Stimulated activated naive B cell treated with anti-CD40 and anti-IgM and Interleukin-4, amounts not matched to agents 10 μg/mL and 1 μg/mL and 100 μg/mL, for 72 hours (primary cell): ENCODE results near the gene SEC24C.
"Not testable (repeated sequence)": the region's sequence is repeated elsewhere in the genome, so short reads cannot be mapped to it uniquely, and the experiment has no call there.

Experiments used
- ATAC-seq, 2 donors: fragments of 150-1000 bp; cut with Tn5 transposase; replicated peaks; 2 replicates each; pipeline ENCODE4 v1.10.0; 2021; ENCODE audit warnings: moderate library complexity in 1 of 2
- DNase-seq: peaks from one replicate; pipeline ENCODE4 v3.0.0; 2021
- H3K27ac Mint-ChIP-seq: one replicate; pipeline ENCODE4 v1.8.0; 2022; ENCODE audit warnings: mild to moderate bottlenecking, mixed read lengths
- H3K27me3 Mint-ChIP-seq, 2 donors: one replicate each; pipeline ENCODE4 v1.8.0; 2022; ENCODE audit warnings: mixed read lengths in 2 of 2
- H3K36me3 Mint-ChIP-seq, 2 donors: one replicate each; pipeline ENCODE4 v1.8.0; 2022; ENCODE audit warnings: mixed read lengths in 2 of 2, mild to moderate bottlenecking in 1 of 2
- H3K4me1 Mint-ChIP-seq, 2 donors: one replicate each; pipeline ENCODE4 v1.8.0; 2022; ENCODE audit warnings: mixed read lengths in 2 of 2, mild to moderate bottlenecking in 1 of 2
- H3K4me3 Mint-ChIP-seq, 2 donors: one replicate each; pipeline ENCODE4 v1.8.0; 2022; ENCODE audit warnings: mild to moderate bottlenecking in 2 of 2, mixed read lengths in 2 of 2, moderate library complexity in 1 of 2
- H3K9me3 Mint-ChIP-seq, 2 donors: one replicate each; pipeline ENCODE4 v1.8.0; 2022; ENCODE audit warnings: mixed read lengths in 2 of 2, mild to moderate bottlenecking in 1 of 2

Gene SEC24C, protein sequence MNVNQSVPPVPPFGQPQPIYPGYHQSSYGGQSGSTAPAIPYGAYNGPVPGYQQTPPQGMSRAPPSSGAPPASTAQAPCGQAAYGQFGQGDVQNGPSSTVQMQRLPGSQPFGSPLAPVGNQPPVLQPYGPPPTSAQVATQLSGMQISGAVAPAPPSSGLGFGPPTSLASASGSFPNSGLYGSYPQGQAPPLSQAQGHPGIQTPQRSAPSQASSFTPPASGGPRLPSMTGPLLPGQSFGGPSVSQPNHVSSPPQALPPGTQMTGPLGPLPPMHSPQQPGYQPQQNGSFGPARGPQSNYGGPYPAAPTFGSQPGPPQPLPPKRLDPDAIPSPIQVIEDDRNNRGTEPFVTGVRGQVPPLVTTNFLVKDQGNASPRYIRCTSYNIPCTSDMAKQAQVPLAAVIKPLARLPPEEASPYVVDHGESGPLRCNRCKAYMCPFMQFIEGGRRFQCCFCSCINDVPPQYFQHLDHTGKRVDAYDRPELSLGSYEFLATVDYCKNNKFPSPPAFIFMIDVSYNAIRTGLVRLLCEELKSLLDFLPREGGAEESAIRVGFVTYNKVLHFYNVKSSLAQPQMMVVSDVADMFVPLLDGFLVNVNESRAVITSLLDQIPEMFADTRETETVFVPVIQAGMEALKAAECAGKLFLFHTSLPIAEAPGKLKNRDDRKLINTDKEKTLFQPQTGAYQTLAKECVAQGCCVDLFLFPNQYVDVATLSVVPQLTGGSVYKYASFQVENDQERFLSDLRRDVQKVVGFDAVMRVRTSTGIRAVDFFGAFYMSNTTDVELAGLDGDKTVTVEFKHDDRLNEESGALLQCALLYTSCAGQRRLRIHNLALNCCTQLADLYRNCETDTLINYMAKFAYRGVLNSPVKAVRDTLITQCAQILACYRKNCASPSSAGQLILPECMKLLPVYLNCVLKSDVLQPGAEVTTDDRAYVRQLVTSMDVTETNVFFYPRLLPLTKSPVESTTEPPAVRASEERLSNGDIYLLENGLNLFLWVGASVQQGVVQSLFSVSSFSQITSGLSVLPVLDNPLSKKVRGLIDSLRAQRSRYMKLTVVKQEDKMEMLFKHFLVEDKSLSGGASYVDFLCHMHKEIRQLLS

GRCh38 chr10:73743905-73744663 is at the start of gene SEC24C:
TSS of gene SEC24C (plus strand) at chr10:73744372. CDS start at chr10:73746833, 2,461 bp downstream.
- Mint-ChIP-seq H3K9me3 (no peaks in the 10 kb centered on the region), H3K27me3 (no peaks in the 10 kb centered on the region), H3K36me3 (peaks cover 22 to 25% of the 10 kb centered on the region in 2 donors), H3K4me3 (peak within 1 kb of the TSS; percentile 98), H3K27ac (peak within 1 kb of the TSS; percentile 99), H3K4me1 (peaks cover 14 to 33% of the 10 kb centered on the region in 2 donors)
- DNase-seq (peak; percentile 91), ATAC-seq (peak; percentile 95 to 96)

DNA sequence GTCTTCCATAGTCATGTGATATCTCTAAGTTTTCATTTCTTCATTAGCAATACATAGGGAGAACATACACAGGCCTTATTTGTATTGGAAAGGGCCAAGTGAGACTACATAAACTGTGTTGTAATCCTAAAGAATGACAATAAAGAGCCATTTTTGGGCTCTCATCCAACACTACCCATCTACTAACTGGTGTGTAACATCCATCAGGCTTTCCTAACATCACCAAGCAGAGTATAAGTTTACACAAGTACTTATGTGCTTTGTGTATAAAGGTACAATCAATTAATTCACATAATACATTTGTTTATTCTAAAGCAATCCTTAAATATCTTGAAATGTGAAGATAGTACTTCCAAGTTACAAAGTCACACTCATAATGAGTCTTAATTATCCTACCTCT is 48.9 kb upstream of the SEC24C start:
- not testable (repeated sequence) for H3K4me1 Mint-ChIP-seq, DNase-seq, ATAC-seq, H3K27ac Mint-ChIP-seq, H3K27me3 Mint-ChIP-seq, H3K4me3 Mint-ChIP-seq, H3K9me3 Mint-ChIP-seq
- peaks cover 20 to 23% of the 10 kb centered on the region in 2 donors for H3K36me3 Mint-ChIP-seq

- H3K27me3 Mint-ChIP-seq, DNase-seq, H3K9me3 Mint-ChIP-seq, ATAC-seq, H3K4me1 Mint-ChIP-seq, H3K4me3 Mint-ChIP-seq, H3K27ac Mint-ChIP-seq: not testable (repeated sequence)
- peaks cover 25 to 33% of the 10 kb centered on the region in 2 donors for H3K36me3 Mint-ChIP-seq
Observed at GRCh38 chr10:73697675-73698159, 46.5 kb upstream of the SEC24C start, which contains the start of gene AGAP5. TSS of gene AGAP5 (minus strand) at chr10:73698109. CDS start at chr10:73697755, 354 bp downstream.

GRCh38 chr10:73698819-73699218 is 45.4 kb upstream of the SEC24C start:
- DNase-seq, H3K27ac Mint-ChIP-seq, H3K9me3 Mint-ChIP-seq, H3K27me3 Mint-ChIP-seq, H3K4me3 Mint-ChIP-seq, ATAC-seq, H3K4me1 Mint-ChIP-seq: not testable (repeated sequence)
- H3K36me3 Mint-ChIP-seq = peaks cover 23 to 29% of the 10 kb centered on the region in 2 donors

DNA sequence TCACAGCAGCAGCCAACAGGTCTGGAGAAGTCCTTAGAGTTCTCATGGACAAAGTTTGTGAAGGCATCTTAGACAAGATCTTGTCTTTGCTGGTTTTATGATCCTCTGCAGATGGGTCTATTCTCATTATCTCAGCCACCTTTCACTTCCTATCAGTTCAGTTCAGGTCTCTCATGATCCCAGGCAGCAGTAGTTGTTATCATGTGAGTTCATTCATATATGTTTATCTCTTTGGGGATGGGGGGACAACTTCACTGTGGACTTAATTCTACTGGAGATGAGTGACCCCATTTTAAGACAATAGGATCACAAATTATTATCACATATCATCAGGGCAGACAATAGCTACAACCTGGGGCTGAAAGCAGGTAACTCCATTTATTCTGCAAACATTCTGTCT is 40.2 kb upstream of the SEC24C start:
- not testable (repeated sequence) for ATAC-seq, H3K4me3 Mint-ChIP-seq, H3K27ac Mint-ChIP-seq, H3K27me3 Mint-ChIP-seq, DNase-seq, H3K9me3 Mint-ChIP-seq
- peaks cover 6 to 17% of the 10 kb centered on the region in 2 donors for H3K4me1 Mint-ChIP-seq
- peaks cover 20 to 34% of the 10 kb centered on the region in 2 donors for H3K36me3 Mint-ChIP-seq

DNA sequence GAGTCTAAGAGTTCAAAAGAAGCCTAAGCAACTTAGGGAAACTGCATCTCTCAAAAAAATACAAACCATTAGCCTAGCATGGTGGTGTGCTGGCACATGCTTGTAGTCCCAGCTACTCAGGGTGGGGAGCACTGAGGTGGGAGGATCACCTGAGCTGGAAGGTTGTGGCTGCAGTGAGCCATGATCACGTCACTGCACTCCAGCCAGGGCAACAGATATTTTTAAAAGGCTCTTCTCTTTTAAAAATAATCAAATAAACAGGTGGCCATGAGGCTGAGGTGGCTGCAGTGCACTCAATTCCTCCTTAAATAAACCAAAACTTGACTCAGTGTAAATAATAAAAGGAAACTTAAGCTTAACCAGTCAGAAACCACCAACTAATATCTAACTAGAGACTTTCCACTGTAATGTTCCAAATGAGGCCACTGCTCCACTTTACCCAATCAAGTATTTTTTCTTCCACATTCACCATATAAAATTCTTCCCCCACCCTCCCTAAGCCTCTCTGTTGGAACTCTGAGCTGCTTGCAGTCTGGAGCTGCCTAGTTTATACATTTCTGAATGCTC is 38.6 kb upstream of the SEC24C start:
- H3K36me3 Mint-ChIP-seq = peaks cover 23 to 38% of the 10 kb centered on the region in 2 donors
- not testable (repeated sequence) for H3K27me3 Mint-ChIP-seq, ATAC-seq

GRCh38 chr10:73706488-73706887 is 37.7 kb upstream of the SEC24C start:
- not testable (repeated sequence) for H3K4me3 Mint-ChIP-seq, H3K9me3 Mint-ChIP-seq, H3K27ac Mint-ChIP-seq, DNase-seq, H3K27me3 Mint-ChIP-seq, ATAC-seq
- Mint-ChIP-seq H3K4me1 (peaks cover 6 to 17% of the 10 kb centered on the region in 2 donors), H3K36me3 (peaks cover 20 to 33% of the 10 kb centered on the region in 2 donors)

More for the DNA sequence above, 38.6 kb upstream of the SEC24C start:
- not testable (repeated sequence) for H3K9me3 Mint-ChIP-seq, H3K4me3 Mint-ChIP-seq, DNase-seq, H3K27ac Mint-ChIP-seq
- peaks cover 6 to 17% of the 10 kb centered on the region in 2 donors for H3K4me1 Mint-ChIP-seq

DNA sequence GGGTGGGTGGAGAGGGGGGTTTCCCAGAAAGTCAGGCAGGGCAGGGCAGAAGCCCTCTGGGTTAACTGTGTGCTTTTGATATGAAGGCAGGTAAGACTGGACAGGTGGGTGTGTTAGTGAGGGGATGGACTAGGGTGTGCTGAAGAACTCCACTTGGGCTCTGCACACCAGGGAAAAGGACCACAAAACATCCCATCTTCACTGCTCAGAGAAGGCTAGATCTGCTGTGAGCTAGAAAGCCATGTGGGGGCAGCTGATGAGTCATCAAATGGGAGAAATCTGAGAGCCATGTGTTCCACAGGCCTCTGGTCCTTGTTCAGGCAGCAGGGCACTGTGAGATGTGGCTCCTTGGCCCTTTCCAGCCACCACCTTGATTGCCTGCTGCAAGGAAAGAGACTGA is 36.5 kb upstream of the SEC24C start:
- Mint-ChIP-seq H3K36me3 (peaks cover 16 to 28% of the 10 kb centered on the region in 2 donors), H3K4me1 (peaks cover 6 to 17% of the 10 kb centered on the region in 2 donors)
- not testable (repeated sequence) for H3K27me3 Mint-ChIP-seq, ATAC-seq, H3K9me3 Mint-ChIP-seq, H3K4me3 Mint-ChIP-seq, H3K27ac Mint-ChIP-seq, DNase-seq

GRCh38 chr10:73708122-73708521 is 36.0 kb upstream of the SEC24C start:
- not testable (repeated sequence) for H3K27ac Mint-ChIP-seq, ATAC-seq, DNase-seq, H3K4me3 Mint-ChIP-seq, H3K27me3 Mint-ChIP-seq, H3K9me3 Mint-ChIP-seq
- Mint-ChIP-seq H3K4me1 (peaks cover 6 to 17% of the 10 kb centered on the region in 2 donors), H3K36me3 (peaks cover 16 to 27% of the 10 kb centered on the region in 2 donors)

DNA sequence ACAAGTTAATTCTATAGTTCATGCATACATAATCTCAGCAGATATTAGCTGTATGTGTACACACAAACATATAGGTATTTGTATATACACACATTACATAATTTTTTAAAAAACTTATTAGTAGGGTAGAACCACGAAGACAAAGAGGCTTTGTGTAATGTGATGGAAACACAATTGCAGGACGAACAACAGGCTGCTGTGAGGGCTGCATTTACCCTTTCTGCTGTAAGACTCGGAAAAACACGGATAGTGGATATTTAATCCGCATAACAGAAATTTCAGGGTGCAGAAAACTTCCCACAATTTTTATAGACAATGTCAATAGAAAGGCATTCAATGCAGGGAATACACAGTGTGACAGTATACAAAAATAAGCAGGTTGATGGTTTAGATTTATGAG is 32.5 kb upstream of the SEC24C start:
- peaks cover 5 to 13% of the 10 kb centered on the region in 2 donors for H3K4me1 Mint-ChIP-seq
- H3K27me3 Mint-ChIP-seq, H3K4me3 Mint-ChIP-seq, H3K27ac Mint-ChIP-seq, DNase-seq, H3K9me3 Mint-ChIP-seq, ATAC-seq: not testable (repeated sequence)
- H3K36me3 Mint-ChIP-seq = peaks cover 13 to 17% of the 10 kb centered on the region in 2 donors

DNA sequence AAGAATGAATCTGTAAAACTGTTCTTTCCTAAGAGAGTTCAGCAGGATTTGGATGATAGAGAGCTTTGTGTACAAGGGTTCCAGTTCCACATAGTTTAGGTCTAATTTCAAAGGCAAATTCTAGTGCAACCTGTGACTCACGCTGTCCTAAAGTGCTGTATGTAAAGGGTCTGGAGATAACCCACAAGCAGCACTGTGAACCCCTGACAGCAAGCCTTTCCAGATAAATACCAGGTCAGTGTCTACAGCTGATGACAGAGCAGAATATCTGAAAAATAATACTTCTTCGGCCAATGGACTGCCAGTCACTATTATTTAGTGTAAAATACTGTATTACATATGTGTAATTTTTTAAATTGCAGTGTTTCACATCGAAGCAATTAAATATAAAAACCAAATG is 30.3 kb upstream of the SEC24C start:
- ATAC-seq, H3K9me3 Mint-ChIP-seq, H3K27me3 Mint-ChIP-seq, H3K27ac Mint-ChIP-seq, DNase-seq, H3K4me3 Mint-ChIP-seq: not testable (repeated sequence)
- H3K36me3 Mint-ChIP-seq = peaks cover 23 to 27% of the 10 kb centered on the region in 2 donors
- peaks cover 8 to 15% of the 10 kb centered on the region in 2 donors for H3K4me1 Mint-ChIP-seq

DNA sequence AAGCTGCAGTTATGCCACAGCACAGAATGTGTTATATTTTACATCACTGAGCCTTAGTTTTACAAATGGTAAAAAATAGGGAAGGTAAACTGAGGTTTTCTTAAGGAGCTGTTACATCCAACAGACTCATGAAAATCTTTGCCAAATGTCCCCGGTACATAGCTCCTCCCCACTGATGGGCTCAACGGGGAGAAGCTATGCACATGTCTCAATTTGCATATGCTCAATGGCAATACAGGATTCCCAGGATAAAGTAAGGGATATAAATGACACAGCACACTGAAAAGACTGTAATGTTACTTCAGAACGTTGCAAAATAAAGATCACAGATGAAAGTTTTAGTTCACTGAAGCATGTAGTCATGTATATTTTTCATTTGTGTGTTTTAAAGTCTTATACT is 29.7 kb upstream of the SEC24C start:
- H3K36me3 Mint-ChIP-seq = peaks cover 27 to 33% of the 10 kb centered on the region in 2 donors
- not testable (repeated sequence) for H3K27me3 Mint-ChIP-seq

More for the DNA sequence above, 29.7 kb upstream of the SEC24C start:
- not testable (repeated sequence) for H3K4me3 Mint-ChIP-seq, H3K27ac Mint-ChIP-seq, H3K9me3 Mint-ChIP-seq, ATAC-seq, DNase-seq
- peaks cover 8 to 15% of the 10 kb centered on the region in 2 donors for H3K4me1 Mint-ChIP-seq
